GM10847 (cell line): Measurements from ENCODE around the gene PRPH.

Experiments
- POLR2A ChIP-seq: IDR thresholded peaks from 2 replicates; pipeline ENCODE4 v1.6.1; 2011; ENCODE audit not compliant: insufficient read length; ENCODE audit errors: extremely low read depth

Gene PRPH

GRCh38 chr12:49328816-49329215 is 33.9 kb downstream of the PRPH start:
- TF ChIP-seq POLR2A = no peak

- TF ChIP-seq POLR2A = no peak
Measured at GRCh38 chr12:49330032-49330619, 35.2 kb downstream of the PRPH start.

- TF ChIP-seq POLR2A = no peak
Measured at GRCh38 chr12:49330631-49331379, 35.9 kb downstream of the PRPH start.

- TF ChIP-seq POLR2A = no peak
Measured at GRCh38 chr12:49331380-49332222, 36.7 kb downstream of the PRPH start.

- no peak for TF ChIP-seq POLR2A
Measured at GRCh38 chr12:49332441-49332861, 37.5 kb downstream of the PRPH start.

GRCh38 chr12:49332891-49333371 is 38.0 kb downstream of the PRPH start:
- TF ChIP-seq POLR2A = no peak

- TF ChIP-seq POLR2A = no peak
Measured at GRCh38 chr12:49334226-49334625, 39.3 kb downstream of the PRPH start.

GRCh38 chr12:49334681-49335080 is 39.7 kb downstream of the PRPH start:
- no peak for TF ChIP-seq POLR2A

GRCh38 chr12:49335118-49335954 is 40.4 kb downstream of the PRPH start:
- no peak for TF ChIP-seq POLR2A

- no peak for TF ChIP-seq POLR2A
Measured at GRCh38 chr12:49335955-49336644, 41.2 kb downstream of the PRPH start.

GRCh38 chr12:49336645-49337584 is 42.0 kb downstream of the PRPH start, which contains the start of gene C1QL4:
Gene C1QL4 (minus strand): TSS chr12:49337188. CDS start chr12:49336477, 711 bp downstream.
- no peak for TF ChIP-seq POLR2A

GRCh38 chr12:49338830-49339463 is 44.0 kb downstream of the PRPH start:
- no peak for TF ChIP-seq POLR2A

GRCh38 chr12:49339464-49339861 is 44.5 kb downstream of the PRPH start:
- TF ChIP-seq POLR2A = no peak
